Measurements from ENCODE around the gene VIL1.

DNA sequence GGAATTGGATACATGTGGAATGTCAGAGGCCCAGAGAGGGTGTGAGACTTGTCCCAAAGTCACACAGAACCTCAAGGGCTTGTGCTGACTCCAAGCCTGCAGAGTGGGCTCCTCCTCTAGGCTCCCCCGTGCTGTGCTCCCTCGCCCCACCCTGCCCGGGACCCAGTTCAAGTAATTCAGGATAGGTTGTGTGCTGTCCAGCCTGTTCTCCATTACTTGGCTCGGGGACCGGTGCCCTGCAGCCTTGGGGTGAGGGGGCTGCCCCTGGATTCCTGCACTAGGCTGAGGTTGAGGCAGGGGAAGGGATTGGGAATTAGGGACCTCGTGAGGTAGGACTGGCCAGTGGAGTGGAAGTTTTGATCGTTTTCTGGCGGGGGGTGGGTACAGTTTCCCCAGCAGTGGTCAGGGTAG, 16.4 kb upstream of the VIL1 start:
- TF ChIP-seq, protein P1, sequence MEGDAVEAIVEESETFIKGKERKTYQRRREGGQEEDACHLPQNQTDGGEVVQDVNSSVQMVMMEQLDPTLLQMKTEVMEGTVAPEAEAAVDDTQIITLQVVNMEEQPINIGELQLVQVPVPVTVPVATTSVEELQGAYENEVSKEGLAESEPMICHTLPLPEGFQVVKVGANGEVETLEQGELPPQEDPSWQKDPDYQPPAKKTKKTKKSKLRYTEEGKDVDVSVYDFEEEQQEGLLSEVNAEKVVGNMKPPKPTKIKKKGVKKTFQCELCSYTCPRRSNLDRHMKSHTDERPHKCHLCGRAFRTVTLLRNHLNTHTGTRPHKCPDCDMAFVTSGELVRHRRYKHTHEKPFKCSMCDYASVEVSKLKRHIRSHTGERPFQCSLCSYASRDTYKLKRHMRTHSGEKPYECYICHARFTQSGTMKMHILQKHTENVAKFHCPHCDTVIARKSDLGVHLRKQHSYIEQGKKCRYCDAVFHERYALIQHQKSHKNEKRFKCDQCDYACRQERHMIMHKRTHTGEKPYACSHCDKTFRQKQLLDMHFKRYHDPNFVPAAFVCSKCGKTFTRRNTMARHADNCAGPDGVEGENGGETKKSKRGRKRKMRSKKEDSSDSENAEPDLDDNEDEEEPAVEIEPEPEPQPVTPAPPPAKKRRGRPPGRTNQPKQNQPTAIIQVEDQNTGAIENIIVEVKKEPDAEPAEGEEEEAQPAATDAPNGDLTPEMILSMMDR (IDR thresholded peaks at IDR 0.05): no peak
- TF ChIP-seq POLR2AphosphoS5 (IDR thresholded peaks at IDR 0.05) (no peak), POLR2A (IDR thresholded peaks at IDR 0.05) (no peak), EP300 (IDR thresholded peaks at IDR 0.05) (no peak)
